HG02588 (cell line): Measurements from ENCODE around the gene TSR3.
A peak's percentile ranks its signal among the peaks of the same experiment; 100 is the strongest.

Experiments used
- ATAC-seq: cut with Tn5 transposase; IDR thresholded peaks from one replicate; pipeline ENCODE4 v1.9.1; 2021; ENCODE audit warnings: mild to moderate bottlenecking, moderate library complexity; ENCODE audit not compliant: unreplicated experiment

Gene TSR3

DNA sequence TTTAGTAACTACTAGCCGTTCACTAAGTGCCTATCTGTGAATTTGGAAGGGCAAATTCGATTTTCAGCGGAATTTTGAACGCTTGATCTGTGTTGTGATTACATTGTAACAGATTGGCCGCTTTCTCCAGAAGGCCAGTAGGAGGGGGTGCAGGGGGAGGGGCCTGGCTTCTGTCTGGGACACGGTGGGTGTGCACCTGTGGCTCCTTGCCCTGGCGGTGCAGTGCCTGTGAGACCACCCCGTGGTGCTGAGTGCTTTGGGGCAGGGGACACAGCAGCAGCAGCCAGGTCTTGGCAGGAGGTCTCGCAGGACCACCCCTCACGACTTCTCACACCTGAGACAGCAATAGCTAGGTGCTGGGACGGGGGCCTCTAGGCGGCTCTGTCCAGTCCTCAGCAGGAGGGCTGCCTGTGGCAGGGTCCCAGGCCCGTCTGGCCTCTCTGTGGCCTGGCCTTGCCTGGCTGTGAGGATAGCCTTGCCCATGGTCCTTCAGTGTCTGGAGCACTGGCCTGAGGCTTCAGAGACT lies 40.4 kb downstream of the TSR3 start:
- ATAC-seq, result no peak

DNA sequence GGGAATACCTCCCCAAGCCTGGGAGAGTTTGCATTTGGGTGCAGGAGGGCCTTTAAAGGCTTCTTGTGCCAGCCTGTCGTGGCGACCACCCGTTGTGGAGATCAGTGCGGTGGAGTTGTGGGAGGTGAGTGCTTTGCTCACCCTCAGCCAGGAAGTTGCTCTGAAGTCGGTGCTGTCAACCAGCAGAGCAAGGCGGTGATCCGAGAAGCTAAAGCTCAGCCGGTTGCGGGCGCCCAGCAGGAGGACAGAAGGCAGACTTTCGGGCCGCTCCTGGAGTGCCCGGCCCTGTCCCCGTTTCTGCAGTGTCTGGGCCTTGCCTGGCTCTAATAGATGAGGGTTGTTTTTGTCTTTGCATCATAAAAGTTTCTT lies 40.9 kb downstream of the TSR3 start:
- no peak for ATAC-seq

DNA sequence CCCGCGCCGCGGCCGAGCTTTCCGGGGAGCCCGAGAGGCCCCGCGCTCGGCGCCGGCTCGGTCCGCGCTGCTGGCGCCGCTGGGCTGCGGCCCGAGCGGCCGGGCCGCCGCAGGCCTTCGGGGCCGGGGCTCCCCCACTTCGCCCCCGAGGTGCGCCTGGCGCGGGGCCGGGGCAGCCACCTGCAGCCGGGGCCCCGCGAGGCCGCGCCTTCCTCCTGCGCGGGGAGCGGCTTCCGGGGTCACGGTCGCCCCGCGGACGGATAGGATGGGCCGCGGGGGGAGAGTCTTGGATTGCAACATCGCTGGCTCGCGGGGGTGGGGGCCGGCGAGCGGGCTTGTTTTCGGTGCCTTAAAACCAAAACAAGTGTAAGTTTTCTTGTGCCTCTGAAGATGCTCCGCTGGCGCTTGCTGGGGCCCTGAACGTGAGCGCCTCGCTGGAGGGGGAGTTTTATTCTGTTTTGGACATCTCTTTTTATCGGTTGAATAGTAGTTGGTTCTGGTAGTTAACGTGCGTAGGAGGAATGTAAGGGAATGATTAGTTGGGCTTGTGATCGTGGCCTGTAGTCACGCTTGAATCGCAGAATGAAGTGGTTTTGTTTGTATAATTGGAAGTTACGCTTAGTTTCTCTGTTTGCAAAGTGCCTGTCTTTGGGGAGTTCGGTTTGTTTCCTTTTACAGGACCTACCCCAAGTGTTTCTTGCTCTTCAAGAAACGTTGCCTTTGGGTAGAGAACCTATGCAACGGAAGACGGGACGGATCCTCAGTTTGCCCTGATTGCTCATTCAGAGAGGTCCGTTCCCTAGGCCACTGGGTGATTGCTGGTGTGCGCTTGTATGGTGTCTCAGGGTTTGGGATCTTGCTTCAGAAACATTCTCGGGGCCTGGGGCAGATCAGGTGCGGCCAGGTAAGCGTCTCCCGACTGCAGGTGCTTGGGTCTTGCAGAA lies 41.5 kb downstream of the TSR3 start:
- ATAC-seq, result peak; percentile 18

DNA sequence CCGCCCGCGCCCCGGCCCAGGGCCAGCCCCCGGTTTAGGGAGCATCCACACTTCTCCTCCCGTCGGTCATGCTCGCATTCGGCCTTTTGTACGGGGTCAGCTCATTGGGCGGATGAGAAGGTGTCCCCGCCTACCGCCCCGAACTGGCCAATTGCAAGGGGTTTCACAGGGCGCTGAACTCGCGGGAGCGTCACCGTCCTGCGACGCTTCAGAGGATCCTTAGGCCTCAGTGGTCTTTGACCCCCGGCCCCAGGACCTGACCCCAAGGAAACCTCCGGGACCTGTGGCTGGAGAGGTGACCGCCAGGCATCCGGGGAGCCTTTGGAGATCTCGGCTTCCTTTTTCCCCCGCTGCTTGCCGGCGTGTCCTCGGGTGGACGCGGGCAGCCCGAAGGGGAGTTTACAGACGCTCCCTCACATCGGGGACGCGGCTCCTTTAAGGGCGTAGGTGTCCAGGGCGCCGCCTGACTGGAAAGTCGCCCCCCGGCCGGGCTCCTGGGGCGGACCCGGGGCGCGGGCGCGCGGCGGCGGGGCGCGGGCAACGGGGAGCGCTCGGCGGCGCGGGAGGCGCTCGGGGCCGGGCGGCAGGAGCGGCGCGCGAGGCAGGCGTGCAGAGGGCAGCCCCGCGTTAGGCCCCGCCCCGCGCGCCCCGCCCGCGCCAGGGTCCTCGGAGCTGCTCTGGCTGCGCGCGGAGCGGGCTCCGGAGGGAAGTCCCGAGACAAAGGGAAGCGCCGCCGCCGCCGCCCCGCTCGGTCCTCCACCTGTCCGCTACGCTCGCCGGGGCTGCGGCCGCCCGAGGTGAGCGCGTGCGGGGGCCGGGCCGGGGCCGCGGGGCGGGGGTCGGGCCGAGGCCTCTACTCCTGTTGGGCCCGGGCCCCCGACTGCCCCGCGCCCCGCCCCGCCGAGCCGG lies 42.4 kb downstream of the TSR3 start, which contains the start of gene UBE2I:
Gene UBE2I, plus strand, starts transcription at position 660 of the 909 bp plus-strand sequence. CDS start 4,395 bp downstream, outside the sequence.
- peak; percentile 54 for ATAC-seq

DNA sequence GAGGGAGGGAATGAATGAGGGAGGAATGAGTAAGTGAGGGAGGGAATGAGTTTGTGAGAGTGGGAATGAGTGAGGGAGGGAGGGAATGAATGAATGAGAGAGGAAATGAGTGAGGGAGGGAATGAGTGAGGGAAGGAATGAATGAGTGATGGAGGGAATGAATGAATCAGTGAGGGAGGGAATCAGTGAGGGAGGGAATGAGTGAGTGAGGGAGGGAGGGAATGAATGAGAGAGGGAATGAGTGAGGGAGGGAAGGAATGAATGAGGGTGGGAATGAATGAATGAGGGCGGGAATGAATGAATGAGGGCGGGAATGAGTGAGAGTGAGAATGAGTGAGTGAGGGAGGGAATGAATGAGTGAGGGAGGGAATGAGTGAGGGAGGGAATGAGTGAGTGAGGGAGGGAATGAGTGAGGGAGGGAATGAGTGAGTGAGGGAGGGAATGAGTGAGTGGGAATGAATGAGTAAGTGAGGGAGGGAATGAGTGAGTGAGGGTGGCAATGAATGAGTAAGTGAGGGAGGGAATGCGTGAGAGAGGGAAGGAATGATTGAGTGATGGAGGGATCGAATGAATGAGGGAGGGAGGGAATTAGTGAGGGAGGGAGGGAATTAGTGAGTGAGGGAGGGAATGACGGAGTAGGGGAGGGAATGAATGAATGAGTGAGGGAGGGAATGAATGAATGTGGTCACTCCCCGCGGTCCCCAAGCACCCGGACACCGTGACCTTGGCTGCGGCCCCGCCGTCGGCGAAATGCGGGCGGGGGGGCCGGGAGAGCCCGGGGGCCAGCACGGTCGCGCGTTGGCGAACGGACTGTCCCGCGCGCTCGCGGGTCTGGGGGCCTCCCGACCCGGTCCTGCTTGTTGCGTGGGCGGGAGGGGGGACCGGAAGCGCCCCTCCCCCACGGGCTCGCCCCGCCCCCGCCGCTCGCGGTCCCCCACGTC lies 43.4 kb downstream of the TSR3 start:
- peak; percentile 24 for ATAC-seq

DNA sequence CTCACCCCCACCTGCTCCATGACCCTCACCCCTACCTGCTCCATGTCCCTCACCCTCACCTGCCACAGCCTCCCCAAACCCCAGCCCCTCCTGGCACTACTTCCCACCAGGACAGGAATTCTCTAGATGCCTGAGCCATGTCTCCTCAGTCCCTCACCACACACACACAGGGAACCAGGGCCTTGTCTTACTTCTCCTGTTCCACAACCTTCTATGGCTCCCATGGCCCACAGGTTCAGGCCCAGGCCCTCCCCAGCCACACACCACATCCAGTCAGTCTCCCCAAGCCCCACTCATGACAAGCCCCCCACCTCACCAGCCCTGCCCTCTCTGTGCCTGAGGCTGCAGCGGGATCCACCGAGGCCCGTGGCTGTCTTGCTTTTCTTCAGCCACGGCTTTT lies 45.3 kb downstream of the TSR3 start:
- no peak for ATAC-seq

DNA sequence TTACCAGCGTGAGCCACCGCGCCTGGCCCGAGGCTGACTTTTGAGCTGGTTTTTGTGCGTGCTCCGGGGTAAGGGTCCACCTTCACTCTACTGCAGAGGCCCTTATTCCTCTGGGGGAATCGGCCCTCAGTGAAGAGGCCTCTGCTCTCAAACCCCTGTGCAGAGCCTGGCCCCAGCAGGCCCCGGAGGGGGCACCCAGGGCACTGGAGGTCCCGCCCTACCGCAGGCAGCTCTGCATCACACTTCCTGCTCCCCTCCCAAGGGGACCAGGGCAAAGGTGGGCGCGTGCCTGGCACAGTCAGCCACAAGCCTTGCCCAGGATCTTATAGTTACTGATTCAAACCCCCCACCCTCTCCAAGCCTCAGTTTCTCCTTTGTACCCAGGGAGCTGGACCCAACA lies 45.9 kb downstream of the TSR3 start:
- ATAC-seq, result no peak

DNA sequence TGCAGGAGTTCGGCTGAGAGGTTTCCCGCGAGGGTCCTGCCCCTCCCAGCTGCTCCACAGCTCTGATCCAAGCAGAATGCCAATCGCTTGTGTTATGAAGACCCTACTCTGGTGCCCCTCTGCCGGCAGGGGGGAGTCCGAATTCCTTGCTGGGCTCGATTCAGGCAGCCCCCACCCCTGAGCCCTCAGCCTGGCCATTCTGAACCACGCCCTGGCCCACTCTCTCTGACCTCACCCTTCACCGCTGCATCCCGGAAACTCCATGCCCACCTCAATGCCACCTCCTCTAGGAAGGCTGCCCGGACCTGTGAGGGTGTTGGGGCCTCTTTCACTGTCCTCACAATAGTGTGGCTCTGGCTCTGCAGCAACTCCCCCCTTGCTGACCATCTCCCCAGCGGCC lies 50.1 kb downstream of the TSR3 start:
- no peak for ATAC-seq

DNA sequence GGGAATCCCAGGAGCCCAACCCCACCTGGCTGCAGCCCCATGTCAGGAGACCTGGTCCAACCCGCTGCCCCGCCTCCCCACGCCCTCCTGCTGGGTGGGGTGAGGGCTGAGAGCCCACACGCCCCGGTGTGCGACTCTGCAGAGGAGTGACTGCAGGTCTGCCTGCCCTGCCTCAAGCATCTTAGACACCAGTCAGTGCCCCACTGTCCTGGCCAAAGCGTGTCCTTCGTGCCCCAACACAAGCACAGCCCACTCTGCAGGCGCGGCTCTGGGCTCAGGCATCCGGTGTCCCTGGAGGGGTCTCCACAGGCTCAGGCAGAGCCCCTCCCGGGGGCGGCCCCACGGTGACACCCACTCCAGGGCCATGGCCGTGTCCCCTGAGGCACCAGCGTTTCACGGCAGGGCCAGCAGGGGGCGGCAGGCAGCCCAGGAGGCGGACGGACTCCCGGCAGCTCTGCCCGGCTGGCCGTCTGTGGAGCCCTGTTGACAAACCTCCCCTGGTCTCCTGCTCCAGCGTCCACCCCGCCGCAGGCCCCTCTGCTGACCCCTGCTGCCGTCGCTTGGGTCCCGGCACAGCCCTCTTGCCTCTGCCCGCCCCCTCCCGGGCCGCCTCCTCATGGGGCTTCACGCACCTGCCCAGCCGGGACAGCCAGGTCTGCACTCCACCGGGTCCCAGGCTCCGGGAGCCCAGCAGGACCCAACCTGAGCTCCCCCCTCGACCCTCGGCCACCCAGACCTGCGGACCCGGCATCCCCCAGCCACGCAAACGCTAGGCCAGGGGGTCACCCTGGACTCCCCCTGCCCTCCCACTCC lies 50.8 kb downstream of the TSR3 start:
- ATAC-seq, result peak; percentile 39

DNA sequence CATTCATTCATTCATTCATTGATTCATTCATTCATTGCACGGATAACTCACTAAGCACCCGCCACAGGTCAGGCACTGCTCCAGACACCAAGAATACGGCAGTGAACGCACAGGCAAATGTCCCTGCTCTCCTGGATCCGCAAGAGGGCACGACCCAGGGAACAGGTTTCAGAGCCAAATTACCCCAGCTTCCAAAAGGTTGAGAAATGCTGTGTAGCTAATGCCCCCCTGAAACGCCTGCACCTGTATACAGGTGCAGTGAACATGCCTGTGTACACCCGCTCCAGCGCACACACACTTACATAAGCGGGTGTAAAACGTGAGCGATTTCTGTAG lies 51.8 kb downstream of the TSR3 start:
- ATAC-seq, result no peak
